GM19372 (cell line): ENCODE measurements around the gene TNFRSF1B.

Source experiments
- ATAC-seq: cut with Tn5 transposase; IDR thresholded peaks from one replicate; pipeline ENCODE4 v1.9.1; 2021; ENCODE audit warnings: mild to moderate bottlenecking, low read depth, moderate library complexity; ENCODE audit not compliant: unreplicated experiment

The TNFRSF1B gene

GRCh38 chr1:12155328-12155727, 11.5 kb upstream of the TNFRSF1B start:
- ATAC-seq: no peak

DNA sequence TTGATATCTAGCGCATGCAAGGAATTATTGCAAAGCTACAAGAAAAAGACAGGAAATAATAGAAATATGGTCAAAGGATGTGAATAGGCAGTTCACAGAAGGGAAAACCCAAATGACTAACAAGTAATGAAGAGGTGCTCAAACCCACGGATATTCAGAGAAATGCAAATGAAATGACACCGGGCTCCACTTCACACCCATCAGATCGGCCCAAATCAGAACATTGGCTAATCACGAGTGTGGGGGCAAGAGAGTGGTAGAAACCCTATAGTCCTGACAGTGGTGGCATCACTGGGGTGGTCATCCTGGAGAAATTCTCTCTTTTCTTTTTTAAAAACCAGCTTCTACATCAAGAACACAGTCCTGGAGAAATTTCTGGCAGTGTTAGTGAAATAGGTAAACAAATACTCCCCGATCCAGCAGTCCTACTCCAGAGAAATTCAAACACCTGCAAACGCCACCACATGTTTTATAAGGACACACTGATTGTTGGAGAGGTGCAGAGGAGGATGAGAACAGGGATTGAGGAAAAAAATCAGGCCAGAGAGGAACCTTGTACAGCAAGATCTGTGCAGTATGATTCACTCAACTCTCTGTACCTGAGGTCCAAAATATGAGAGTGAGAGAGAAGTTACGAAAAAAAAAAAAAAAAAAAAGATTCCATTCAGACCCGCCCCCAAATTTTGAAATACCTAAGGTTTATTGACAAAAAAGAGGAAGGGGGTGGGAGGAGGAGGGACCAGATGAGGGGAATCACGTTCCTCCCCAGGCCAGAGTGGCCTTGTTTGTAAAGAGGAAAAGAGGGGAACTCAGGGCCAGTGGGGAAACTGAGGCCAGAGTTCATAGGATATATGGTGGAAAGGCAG, 9.2 kb upstream of the TNFRSF1B start:
- no peak for ATAC-seq

GRCh38 chr1:12158357-12159092, 8.3 kb upstream of the TNFRSF1B start:
- ATAC-seq: no peak

DNA sequence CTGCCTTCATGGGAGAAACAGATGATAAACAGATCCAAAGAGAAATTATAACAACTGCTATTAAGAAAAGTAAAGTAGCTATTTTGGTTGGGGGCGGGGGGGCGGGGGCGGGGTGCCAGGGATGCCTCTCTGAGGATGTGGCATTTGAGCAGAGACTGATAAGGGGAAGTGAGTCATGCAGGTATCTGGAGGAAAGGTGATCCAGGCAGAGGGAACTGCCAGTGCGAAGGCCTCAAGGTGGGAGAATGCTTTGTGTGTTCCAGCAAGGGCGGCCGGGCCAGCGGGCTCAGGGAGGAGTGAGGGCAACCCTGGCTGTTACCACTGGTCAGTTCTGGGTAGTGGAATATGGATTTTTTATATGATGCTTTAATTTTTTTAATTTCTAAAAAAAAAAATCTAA, 7.0 kb upstream of the TNFRSF1B start:
- no peak for ATAC-seq

- ATAC-seq: no peak
Measured at GRCh38 chr1:12161324-12161661, 5.5 kb upstream of the TNFRSF1B start.

DNA sequence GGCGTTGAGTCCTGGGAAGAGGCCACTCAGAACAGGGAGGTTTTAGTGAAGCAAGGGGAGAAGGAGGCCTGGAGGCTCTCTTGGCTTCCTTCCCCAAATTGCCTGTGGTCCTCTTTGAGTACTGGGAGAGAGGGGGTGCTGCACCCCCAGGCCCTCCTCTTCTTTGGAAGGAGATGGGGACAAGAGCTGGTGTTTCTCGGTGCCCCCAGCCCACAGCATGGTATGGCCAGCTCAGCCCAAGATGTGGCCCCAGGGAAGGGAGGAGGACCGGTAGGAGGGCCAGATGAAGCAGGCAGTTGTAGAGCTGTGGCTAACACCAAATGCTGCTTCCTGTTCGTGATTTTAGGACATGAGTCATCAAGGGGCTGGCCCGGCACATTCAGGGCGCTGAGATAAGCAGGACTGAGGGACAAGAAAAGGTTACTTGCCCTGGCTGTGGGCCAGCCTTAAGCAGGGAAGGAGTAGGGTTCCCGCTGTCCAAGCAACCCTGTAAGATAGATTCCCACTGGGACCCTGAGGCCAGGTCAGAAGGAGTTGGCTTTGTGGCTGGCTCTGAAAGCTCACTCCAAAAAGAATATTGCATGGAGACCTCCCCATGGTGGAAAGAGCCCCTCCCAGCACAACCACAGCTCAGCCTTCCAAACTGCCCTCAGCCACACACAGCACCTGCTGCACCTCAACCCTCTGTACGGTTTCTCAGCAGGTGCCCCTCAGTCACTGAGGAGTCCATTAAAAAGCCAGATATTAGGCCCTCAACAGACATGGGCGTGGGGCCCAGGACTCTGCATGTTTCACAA, 4.9 kb upstream of the TNFRSF1B start:
- peak; percentile 78 for ATAC-seq

DNA sequence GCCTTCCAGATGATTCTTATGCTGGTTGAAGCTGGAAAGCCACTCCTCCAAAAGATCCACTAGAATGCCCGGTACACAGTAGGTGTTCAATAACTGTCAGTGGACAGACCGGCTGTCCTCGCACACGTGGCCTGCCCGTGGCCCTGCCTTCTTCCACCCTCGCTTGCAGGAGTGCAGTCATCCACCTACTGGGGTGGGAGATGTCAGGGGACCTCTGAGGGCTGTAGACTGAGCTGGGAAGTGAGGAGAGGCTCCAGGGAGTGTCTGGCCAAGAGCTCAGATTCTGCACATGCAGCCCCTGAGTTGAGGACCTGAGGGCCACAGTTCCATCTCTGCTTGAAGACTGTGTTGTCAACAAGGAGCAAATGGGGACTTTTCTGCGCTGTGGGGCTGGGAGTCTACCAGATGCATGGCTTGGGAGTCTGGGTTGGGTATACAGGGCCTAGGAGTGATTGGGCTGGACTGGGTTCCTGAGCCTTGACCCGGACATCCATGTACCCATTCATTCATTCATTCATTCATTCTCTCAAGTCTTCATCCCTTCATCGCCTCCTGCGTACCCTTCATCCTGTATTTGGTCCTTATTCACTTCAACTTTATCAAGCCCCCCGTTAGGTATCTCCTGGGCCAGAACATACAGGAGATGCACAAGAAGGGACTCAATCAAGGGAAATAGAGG, 4.2 kb upstream of the TNFRSF1B start:
- no peak for ATAC-seq

DNA sequence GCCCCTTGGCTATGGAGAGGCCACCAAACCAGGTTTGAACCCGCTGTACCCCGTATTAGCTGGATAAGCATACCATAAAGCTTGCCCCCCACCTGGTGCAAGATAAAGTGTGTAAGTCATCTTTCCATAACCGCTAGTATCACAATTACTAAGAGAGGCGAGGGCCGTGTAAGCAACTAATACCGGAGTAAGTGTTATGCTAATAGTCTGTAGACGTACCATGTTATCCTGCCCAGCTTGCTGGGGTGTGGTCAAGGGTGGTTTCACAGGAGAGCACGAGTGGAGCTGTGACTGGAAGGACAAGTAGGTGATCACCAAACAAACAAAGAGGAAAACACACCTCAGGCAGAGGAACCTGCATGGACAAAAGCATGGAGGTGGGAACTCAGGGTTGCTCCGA, 3.6 kb upstream of the TNFRSF1B start:
- no peak for ATAC-seq

DNA sequence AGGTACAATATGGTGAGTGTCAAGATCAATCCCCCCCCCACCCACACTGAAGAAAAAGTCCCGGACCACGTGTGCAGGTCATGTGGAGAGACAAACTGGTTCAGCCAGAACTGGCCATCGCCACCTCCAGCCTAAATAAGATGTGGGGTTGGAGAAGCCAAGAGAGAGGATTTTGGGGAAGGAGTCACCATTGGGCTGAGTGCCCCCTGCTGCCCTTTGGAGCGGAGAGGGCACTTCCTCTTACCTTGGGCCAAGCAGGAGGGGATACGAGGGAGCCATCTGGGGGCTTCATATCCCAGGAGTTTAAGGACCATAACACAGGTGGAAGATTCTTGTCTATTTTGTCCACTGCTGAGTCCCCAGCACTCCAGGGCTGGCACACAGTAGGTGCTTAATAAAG, 2.6 kb upstream of the TNFRSF1B start:
- ATAC-seq: no peak

DNA sequence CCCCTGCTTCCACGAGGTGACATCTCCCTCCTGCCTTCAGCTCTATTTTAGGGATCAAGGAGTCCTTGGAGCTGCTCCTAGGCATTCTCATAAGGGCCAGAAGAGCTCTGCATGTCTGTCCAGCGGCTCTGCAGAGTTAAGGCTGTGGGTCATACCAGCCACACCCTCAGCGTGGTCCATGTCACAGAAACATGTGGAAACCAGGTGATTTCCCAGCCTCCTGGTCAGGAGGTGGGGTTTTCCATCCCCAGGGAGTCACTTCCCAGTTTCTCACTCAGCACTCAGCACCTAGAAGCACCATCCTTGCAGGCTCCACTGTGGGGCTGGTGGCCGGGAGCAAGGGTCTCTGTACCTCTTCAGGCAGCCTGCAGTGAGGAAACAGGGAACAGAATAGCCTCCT, 1.4 kb upstream of the TNFRSF1B start:
- no peak for ATAC-seq

DNA sequence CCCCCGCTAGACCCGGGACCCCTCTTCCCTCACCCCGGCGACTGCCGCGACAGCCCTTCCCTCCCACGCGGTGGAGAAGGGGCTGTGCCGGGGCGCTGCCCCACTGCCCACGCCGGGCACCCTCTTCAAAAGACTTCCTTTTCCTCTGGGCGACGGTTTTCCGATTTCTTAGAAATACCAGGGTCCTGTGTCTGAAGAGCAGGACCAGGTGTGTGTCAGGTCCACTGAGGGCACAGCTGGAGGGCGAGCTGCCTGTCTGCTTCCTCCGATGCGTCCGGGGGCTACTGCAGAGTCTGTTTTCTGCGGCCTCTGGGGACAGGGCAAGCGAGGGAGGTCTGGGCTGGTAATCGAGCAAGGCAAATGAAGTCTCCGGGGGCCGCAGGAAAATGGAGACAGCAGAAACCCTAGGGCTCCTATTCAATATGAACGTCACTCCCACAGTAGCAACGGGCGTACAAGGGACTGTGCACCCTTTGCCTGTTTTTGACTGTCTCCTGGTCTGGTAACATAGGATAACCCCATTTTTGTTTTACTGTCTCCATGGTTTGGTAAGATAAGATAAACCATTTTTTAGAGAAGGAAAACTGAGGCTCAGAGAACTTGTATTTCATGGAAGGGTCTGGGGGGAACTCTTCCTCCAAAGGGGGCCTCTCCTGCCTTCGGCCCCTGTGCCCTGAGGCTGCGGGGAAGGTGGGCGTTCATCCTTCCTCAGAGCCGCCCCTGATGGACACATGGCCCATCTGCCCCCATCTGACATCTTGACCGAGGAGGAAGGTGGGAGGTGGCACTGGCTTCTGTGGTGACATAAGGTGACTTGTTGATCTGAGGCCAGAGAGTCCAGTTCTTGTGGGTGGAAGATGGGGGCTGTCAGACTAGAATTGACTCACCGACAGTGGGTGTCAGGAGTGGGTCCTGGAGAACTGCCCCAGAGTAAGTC, 970 bp downstream of the TNFRSF1B start:
- no peak for ATAC-seq

DNA sequence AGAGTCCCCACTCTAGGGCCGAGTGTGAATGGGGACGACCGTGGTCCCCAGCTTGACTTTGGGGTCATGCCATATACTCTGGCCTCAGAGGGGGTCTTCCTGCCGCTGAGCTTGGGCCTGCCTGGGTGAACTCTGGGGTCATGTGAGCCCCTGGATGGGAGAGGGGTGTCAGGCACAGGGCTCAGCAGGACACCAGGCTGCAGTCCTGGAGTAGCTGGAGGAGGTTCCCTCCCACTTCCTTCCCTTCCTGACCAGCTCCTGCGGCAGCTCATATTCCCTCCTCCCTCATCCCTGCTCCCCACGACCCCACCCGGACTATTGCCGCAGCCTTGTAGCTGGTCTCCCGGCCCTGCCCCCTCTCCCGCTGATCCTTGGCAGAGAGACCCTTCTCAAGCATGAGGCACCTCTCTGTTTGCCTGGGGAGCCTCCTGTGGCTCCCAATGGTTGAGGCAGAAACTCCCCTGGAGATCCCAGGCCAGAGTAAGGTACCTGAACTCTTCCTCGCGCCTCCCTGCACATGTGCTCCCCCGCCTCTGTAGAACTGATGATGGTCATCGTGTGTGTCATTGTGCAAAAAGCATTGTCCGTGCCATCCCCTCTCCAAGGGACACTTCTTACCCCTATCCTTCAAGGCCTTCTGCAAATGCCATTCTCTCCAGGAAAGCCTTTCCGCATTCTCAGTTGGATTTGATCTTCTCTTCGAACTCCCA, 1.8 kb downstream of the TNFRSF1B start:
- no peak for ATAC-seq

DNA sequence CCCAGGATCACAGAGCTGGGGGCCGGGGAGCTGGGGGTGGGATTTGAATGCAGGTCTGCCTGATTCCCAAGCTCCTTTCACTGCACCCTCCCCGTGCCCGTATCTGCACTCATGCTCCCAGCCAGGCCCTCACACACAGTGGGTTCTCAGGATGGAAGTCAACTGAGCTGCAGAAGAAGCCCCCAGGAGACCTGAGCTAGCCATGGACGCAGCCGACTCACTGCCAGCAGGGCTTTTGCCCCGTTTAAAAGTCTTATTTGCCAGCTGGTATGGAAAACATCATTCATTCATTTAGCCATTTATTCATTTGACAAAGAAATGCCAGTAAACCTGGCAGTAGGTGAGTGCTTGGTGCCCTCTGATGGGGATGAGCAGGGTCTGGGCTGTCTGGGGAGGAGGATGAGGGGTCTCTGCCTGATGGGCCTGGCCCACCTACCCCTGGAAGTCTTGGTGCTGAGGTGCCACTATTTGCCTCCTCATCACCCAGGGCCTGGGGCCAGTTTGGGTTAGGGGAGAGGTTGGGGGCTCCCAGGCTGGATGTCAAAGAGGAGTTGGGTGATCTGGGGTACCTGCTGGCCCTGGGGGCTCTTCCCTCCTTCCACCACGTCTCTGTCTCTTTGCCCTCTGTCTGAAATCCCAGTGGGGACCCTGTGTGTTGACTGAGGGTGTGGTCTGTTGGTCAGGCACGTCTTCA, 2.8 kb downstream of the TNFRSF1B start:
- no peak for ATAC-seq

- no peak for ATAC-seq
Measured at GRCh38 chr1:12170263-12170671, 3.5 kb downstream of the TNFRSF1B start.

GRCh38 chr1:12171206-12172041, 4.6 kb downstream of the TNFRSF1B start:
- ATAC-seq: no peak

GRCh38 chr1:12172042-12172851, 5.5 kb downstream of the TNFRSF1B start:
- ATAC-seq: no peak

DNA sequence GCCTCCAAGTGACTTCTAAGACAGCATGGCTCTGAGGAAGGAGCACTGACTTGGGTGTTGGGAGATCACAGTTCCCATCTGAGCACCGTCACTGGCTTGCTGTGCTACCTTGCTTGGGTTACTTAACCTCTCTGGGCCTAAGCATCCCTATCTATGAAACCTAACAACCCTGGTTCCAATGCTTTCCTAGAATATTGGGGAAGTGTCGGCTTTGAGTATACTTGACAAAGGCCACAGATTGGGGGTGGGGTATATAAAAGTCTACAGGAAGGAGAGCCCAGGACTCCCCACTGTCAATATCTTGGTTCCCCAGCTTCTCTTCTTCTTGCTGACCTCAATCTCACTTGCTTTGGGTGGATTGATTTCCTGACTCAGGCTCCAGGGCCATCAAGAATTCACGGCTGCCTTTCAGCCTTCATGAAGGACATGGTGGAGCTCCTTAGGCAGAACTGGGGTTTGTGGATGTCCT, 6.3 kb downstream of the TNFRSF1B start:
- no peak for ATAC-seq
